WTC11 (cell line): ENCODE measurements around the gene KRTCAP3. TPM values are rescaled to one million over a fixed set of nuclear protein-coding genes. Genes with fewer than 3 reads are reported as not detected.

Experiments
- ATAC-seq: fragments of 200-7000 bp; cut with Tn5 transposase; 2 replicates; pipeline ENCODE4 v1.10.0; 2021; ENCODE audit warnings: mild to moderate bottlenecking, moderate library complexity
- CTCF ChIA-PET: fragments of 300-600 bp; sonication (Branson Sonifier 250); formaldehyde crosslinking; loops from one replicate; lab custom pipeline; 2021; ENCODE audit warnings: antibody characterized with exemption; lab: Charles Lee
- POLR2A ChIA-PET: fragments of 350-600 bp; sonication (Branson Sonifier 250); formaldehyde crosslinking; loops from one replicate; lab custom pipeline; 2021; ENCODE audit warnings: antibody characterized with exemption; lab: Charles Lee
- DNase-seq: peaks from one replicate; pipeline ENCODE4 v3.0.0; 2021; ENCODE audit warnings: low spot score
- H3K27ac Mint-ChIP-seq: 2 replicates; pipeline ENCODE4 v1.8.0; 2021; ENCODE audit warnings: mixed read lengths
- H3K27me3 Mint-ChIP-seq: 2 replicates; pipeline ENCODE4 v1.8.0; 2021; ENCODE audit warnings: low read depth, mild to moderate bottlenecking, moderate library complexity, mixed read lengths
- H3K36me3 Mint-ChIP-seq: 2 replicates; pipeline ENCODE4 v1.8.0; 2021; ENCODE audit warnings: mixed read lengths
- H3K4me1 Mint-ChIP-seq: 2 replicates; pipeline ENCODE4 v1.8.0; 2022; ENCODE audit warnings: mixed read lengths
- H3K4me3 Mint-ChIP-seq: 2 replicates; pipeline ENCODE4 v1.8.0; 2021; ENCODE audit warnings: mild to moderate bottlenecking, moderate library complexity, mixed read lengths
- H3K9me3 Mint-ChIP-seq: 2 replicates; pipeline ENCODE4 v1.8.0; 2021; ENCODE audit warnings: mixed read lengths
- AR ChIP-seq: fragments of 250-450 bp; sonication (Bioruptor Pico); IDR thresholded peaks from 2 replicates; pipeline ENCODE4 v1.9.0; 2021; ENCODE audit warnings: mild to moderate bottlenecking
- ATF1 ChIP-seq: sonication (generic); formaldehyde crosslinking; IDR thresholded peaks from 2 replicates; pipeline ENCODE4 v1.8.1; 2023; ENCODE audit warnings: mild to moderate bottlenecking, moderate library complexity, missing genetic modification reagents
- ATF6 ChIP-seq: sonication (generic); formaldehyde crosslinking; IDR thresholded peaks from 2 replicates; pipeline ENCODE4 v1.8.1; 2023; ENCODE audit warnings: mild to moderate bottlenecking, missing genetic modification reagents
- CDX4 ChIP-seq: fragments of 250-450 bp; sonication (Bioruptor Pico); IDR thresholded peaks from 2 replicates; pipeline ENCODE4 v1.9.0; 2021; ENCODE audit warnings: moderate library complexity, mild to moderate bottlenecking, inconsistent platforms, borderline replicate concordance
- CREB1 ChIP-seq: sonication (generic); formaldehyde crosslinking; IDR thresholded peaks from 2 replicates; pipeline ENCODE4 v1.8.0; 2023; ENCODE audit warnings: mild to moderate bottlenecking, missing genetic modification reagents
- CTCF ChIP-seq: fragments of 200-600 bp; IDR thresholded peaks from 2 replicates; pipeline ENCODE4 v1.8.0; 2022; ENCODE audit warnings: antibody characterized with exemption
- EMX1 ChIP-seq: fragments of 250-450 bp; sonication (Bioruptor Pico); IDR thresholded peaks from 2 replicates; pipeline ENCODE4 v1.8.0; 2021; ENCODE audit warnings: mild to moderate bottlenecking
- ESRRA ChIP-seq: sonication (generic); formaldehyde crosslinking; IDR thresholded peaks from 2 replicates; pipeline ENCODE4 v1.8.1; 2022; ENCODE audit warnings: mild to moderate bottlenecking, missing genetic modification reagents, borderline replicate concordance
- FOXJ3 ChIP-seq: sonication (generic); formaldehyde crosslinking; IDR thresholded peaks from 2 replicates; pipeline ENCODE4 v1.9.0; 2021; ENCODE audit warnings: missing genetic modification reagents, mild to moderate bottlenecking, borderline replicate concordance
- FOXK1 ChIP-seq: sonication (generic); formaldehyde crosslinking; IDR thresholded peaks from 2 replicates; pipeline ENCODE4 v1.8.0; 2022; ENCODE audit warnings: mild to moderate bottlenecking, moderate library complexity, missing genetic modification reagents
- IRF2 ChIP-seq: sonication (generic); formaldehyde crosslinking; IDR thresholded peaks from 2 replicates; pipeline ENCODE4 v1.8.0; 2022; ENCODE audit warnings: low read depth, missing genetic modification reagents, borderline replicate concordance
- KAT7 ChIP-seq: sonication (generic); formaldehyde crosslinking; IDR thresholded peaks from 2 replicates; pipeline ENCODE4 v1.8.1; 2023; ENCODE audit warnings: missing genetic modification reagents, mild to moderate bottlenecking, borderline replicate concordance
- NFATC4 ChIP-seq: fragments of 250-450 bp; sonication (Bioruptor Pico); IDR thresholded peaks from 2 replicates; pipeline ENCODE4 v1.9.0; 2021; ENCODE audit warnings: mild to moderate bottlenecking
- NR1H2 ChIP-seq: sonication (generic); formaldehyde crosslinking; IDR thresholded peaks from 2 replicates; pipeline ENCODE4 v1.9.0; 2021; ENCODE audit warnings: mild to moderate bottlenecking, moderate library complexity, missing genetic modification reagents
- NR3C1 ChIP-seq: sonication (generic); formaldehyde crosslinking; conservative IDR thresholded peaks from 2 replicates; pipeline ENCODE4 v1.8.1; 2023; ENCODE audit warnings: low read depth, mild to moderate bottlenecking, missing genetic modification reagents
- OVOL2 ChIP-seq: fragments of 250-450 bp; sonication (Bioruptor Pico); IDR thresholded peaks from 2 replicates; pipeline ENCODE4 v1.9.0; 2021; ENCODE audit warnings: mild to moderate bottlenecking, borderline replicate concordance
- PRDM15 ChIP-seq: sonication (generic); formaldehyde crosslinking; IDR thresholded peaks from 2 replicates; pipeline ENCODE4 v1.8.0; 2022; ENCODE audit warnings: missing genetic modification reagents
- RELA ChIP-seq: sonication (generic); formaldehyde crosslinking; IDR thresholded peaks from 2 replicates; pipeline ENCODE4 v1.8.1; 2022; ENCODE audit warnings: missing genetic modification reagents, mild to moderate bottlenecking, borderline replicate concordance
- SMAD3 ChIP-seq: sonication (generic); formaldehyde crosslinking; IDR thresholded peaks from 2 replicates; pipeline ENCODE4 v1.8.0; 2022; ENCODE audit warnings: missing genetic modification reagents, mild to moderate bottlenecking, borderline replicate concordance
- SP1 ChIP-seq: sonication (generic); formaldehyde crosslinking; conservative IDR thresholded peaks from 2 replicates; pipeline ENCODE4 v1.8.1; 2022; ENCODE audit warnings: missing genetic modification reagents
- TEAD4 ChIP-seq: sonication (generic); formaldehyde crosslinking; IDR thresholded peaks from 2 replicates; pipeline ENCODE4 v1.8.0; 2022; ENCODE audit warnings: mild to moderate bottlenecking, missing genetic modification reagents
- USF1 ChIP-seq: sonication (generic); formaldehyde crosslinking; IDR thresholded peaks from 2 replicates; pipeline ENCODE4 v1.8.0; 2022; ENCODE audit warnings: mild to moderate bottlenecking, missing genetic modification reagents
- ZNF232 ChIP-seq: sonication (generic); formaldehyde crosslinking; IDR thresholded peaks from 2 replicates; pipeline ENCODE4 v1.8.0; 2022; ENCODE audit warnings: mild to moderate bottlenecking, missing genetic modification reagents
- ZNF263 ChIP-seq: sonication (generic); formaldehyde crosslinking; IDR thresholded peaks from 2 replicates; pipeline ENCODE4 v1.8.1; 2022; ENCODE audit warnings: low read depth, mild to moderate bottlenecking, moderate library complexity, missing genetic modification reagents
- ZNF396 ChIP-seq: fragments of 250-450 bp; sonication (Bioruptor Pico); IDR thresholded peaks from 2 replicates; pipeline ENCODE4 v1.8.0; 2021; ENCODE audit warnings: mild to moderate bottlenecking, moderate library complexity, borderline replicate concordance
- ZNF416 ChIP-seq: fragments of 250-450 bp; sonication (Bioruptor Pico); IDR thresholded peaks from 2 replicates; pipeline ENCODE4 v1.9.0; 2021; ENCODE audit warnings: mild to moderate bottlenecking, inconsistent platforms
- total RNA-seq: library from RNA; stranded (reverse); gene quantifications from 3 replicates; pipeline ENCODE4 v1.2.3, GENCODE V29; 2021

The KRTCAP3 gene
- total RNA-seq, 1 experiment from 2014 or later = 41.9 TPM

GRCh38 chr2:27431395-27431794, 10.8 kb upstream of the KRTCAP3 start:
- TF ChIP-seq NFATC4 (no peak), FOXJ3 (CRISPR knock-in tag) (no peak), FOXK1 (CRISPR knock-in tag) (no peak), CREB1 (CRISPR knock-in tag) (no peak), ZNF263 (CRISPR knock-in tag) (no peak), NR3C1 (CRISPR knock-in tag) (no peak), OVOL2 (CRISPR knock-in tag) (no peak), SP1 (CRISPR knock-in tag) (no peak), ZNF396 (CRISPR knock-in tag) (no peak), CTCF (no peak), TEAD4 (CRISPR knock-in tag) (no peak), ZNF232 (CRISPR knock-in tag) (no peak), USF1 (CRISPR knock-in tag) (no peak), ATF6 (CRISPR knock-in tag) (no peak), SMAD3 (CRISPR knock-in tag) (no peak), ESRRA (CRISPR knock-in tag) (no peak), AR (no peak), ZNF416 (no peak), IRF2 (CRISPR knock-in tag) (no peak)
- Mint-ChIP-seq H3K27me3 (no peaks in the 10 kb centered on the region; the same call in 1 of the 2 replicates), H3K9me3 (no peaks in the 10 kb centered on the region), H3K27ac (peak overlapping the region; percentile 48; the same call in 1 of the 2 replicates), H3K36me3 (peaks cover 34% of the 10 kb centered on the region), H3K4me3 (no peak overlapping the region), H3K4me1 (peaks cover 21% of the 10 kb centered on the region)
- ChIA-PET CTCF (interaction anchor here (0.9 to 4.4 kb wide), 3 partner anchors 12 to 292 kb away, joined by 3 to 52 read pairs (median 3); partner anchors contain the start of gene PPM1G), POLR2A (no interaction called here)
- no peak for ATAC-seq
- DNase-seq = no peak

- Mint-ChIP-seq H3K4me3 (no peak overlapping the region), H3K4me1 (no peaks in the 10 kb centered on the region), H3K27ac (no peak overlapping the region), H3K9me3 (no peaks in the 10 kb centered on the region), H3K27me3 (no peaks in the 10 kb centered on the region), H3K36me3 (peaks cover 63% of the 10 kb centered on the region)
- ChIA-PET POLR2A (no interaction called here), CTCF (interaction anchor here (0.8 kb wide), 1 partner anchor 248 kb away, joined by 3 read pairs; no protein-coding TSS in a partner anchor)
- no peak for DNase-seq
- ATAC-seq = no peak
- no peak for TF ChIP-seq FOXK1 (CRISPR knock-in tag)
- TF ChIP-seq RELA = no peak
- no peak for TF ChIP-seq NFATC4
- no peak for TF ChIP-seq EMX1 (CRISPR knock-in tag)
- no peak for TF ChIP-seq NR1H2 (CRISPR knock-in tag)
- TF ChIP-seq PRDM15 = no peak
- TF ChIP-seq ZNF396 (CRISPR knock-in tag) = no peak
- TF ChIP-seq CDX4 (CRISPR knock-in tag) = no peak
- TF ChIP-seq ATF1 = no peak
- no peak for TF ChIP-seq KAT7 (CRISPR knock-in tag)
These were observed 6.6 kb upstream of the KRTCAP3 start for GRCh38 chr2:27435628-27436027.
